ENCODE results near the gene SPAG16.

Gene SPAG16

DNA sequence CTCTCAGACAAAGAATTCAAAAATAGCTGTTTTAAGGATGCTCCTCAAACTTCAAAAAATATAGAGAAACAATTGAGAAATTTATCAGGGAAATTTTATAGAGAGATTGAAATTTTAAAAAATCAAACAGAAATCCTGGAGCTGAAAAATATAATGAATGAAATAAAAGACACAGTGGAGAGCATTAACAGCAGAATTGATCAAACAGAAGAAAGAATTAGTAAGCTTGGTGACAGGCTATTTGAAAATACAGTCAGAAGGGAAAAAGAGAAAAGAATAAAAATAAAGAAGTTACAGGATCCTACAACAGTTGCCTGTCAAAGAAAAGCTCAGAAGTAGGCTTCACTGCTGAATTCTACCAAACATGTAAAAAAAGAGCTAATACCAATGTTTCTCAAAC is 832.8 kb downstream of the SPAG16 start:
- Histone ChIP-seq H3K79me2 (ENCODE audit: insufficient read depth, low read length) (no peaks in the 10 kb centered on the region), H3K4me3 (ENCODE audit: low read length, poor library complexity, severe bottlenecking) (no peak overlapping the region), H3K36me3 (ENCODE audit: insufficient read depth, low read length) (no peaks in the 10 kb centered on the region), H3K9ac (ENCODE audit: low read depth, low read length, poor library complexity, severe bottlenecking) (no peak overlapping the region), H3F3A (ENCODE audit: low read depth) (no peaks in the 10 kb centered on the region), H3K4me1 (ENCODE audit: insufficient read depth, low read length, poor library complexity, severe bottlenecking) (no peaks in the 10 kb centered on the region), H3K27me3 (ENCODE audit: insufficient read depth, low read length, poor library complexity, severe bottlenecking) (no peaks in the 10 kb centered on the region), H4K20me1 (ENCODE audit: insufficient read depth, low read length, poor library complexity, severe bottlenecking) (no peaks in the 10 kb centered on the region), H3K9me3 (ENCODE audit: insufficient read depth, low read depth, low read length) (peaks cover 7% of the 10 kb centered on the region; the same call in 1 of the 2 replicates), H3K4me2 (ENCODE audit: low read depth, low read length, poor library complexity, severe bottlenecking) (no peak overlapping the region), H2AFZ (ENCODE audit: low read length) (no peak overlapping the region), H3K9me2 (replicated peaks; ENCODE audit: low read depth, low read length) (no peaks in the 10 kb centered on the region)
- TF ChIP-seq EZH2phosphoT487 (IDR thresholded peaks at IDR 0.05; ENCODE audit: borderline replicate concordance) (no peak), CTCF (conservative IDR thresholded peaks at IDR 0.05; ENCODE audit: low read length) (no peak)

- H3K4me2 ChIP-seq (ENCODE audit: low read depth, low read length, poor library complexity, severe bottlenecking) = no peak overlapping the region
Measured at GRCh38 chr2:214126135-214126534, 841.9 kb downstream of the SPAG16 start.

DNA sequence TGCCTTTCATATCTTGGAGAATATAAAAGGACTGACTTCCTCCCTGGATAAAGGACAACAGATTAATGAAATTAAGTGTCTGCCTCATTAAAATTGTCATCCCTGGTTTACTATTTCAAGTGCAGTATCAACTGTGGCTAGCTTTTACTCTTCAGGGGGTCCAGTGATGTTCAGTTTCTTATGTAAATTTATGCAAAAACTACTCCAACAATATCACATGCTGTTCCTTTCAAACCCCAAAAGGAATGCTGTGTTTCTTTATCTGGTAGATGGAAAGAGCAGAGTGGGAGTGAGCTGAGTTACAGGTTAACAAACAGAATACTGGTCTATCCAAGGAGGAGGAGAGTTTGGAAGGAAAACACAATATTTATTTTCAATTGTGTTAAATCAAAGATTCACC is 842.9 kb downstream of the SPAG16 start:
- TF ChIP-seq EZH2phosphoT487 (IDR thresholded peaks at IDR 0.05; ENCODE audit: borderline replicate concordance) (no peak), CTCF (conservative IDR thresholded peaks at IDR 0.05; ENCODE audit: low read length) (no peak)
- Histone ChIP-seq H3K4me3 (ENCODE audit: low read length, poor library complexity, severe bottlenecking) (no peak overlapping the region), H3K36me3 (ENCODE audit: insufficient read depth, low read length) (no peaks in the 10 kb centered on the region), H3K9me2 (replicated peaks; ENCODE audit: low read depth, low read length) (no peaks in the 10 kb centered on the region), H3K27me3 (ENCODE audit: insufficient read depth, low read length, poor library complexity, severe bottlenecking) (no peaks in the 10 kb centered on the region), H2AFZ (ENCODE audit: low read length) (no peak overlapping the region), H3K9me3 (ENCODE audit: insufficient read depth, low read depth, low read length) (no peaks in the 10 kb centered on the region), H3K79me2 (ENCODE audit: insufficient read depth, low read length) (no peaks in the 10 kb centered on the region), H3F3A (ENCODE audit: low read depth) (no peaks in the 10 kb centered on the region), H3K9ac (ENCODE audit: low read depth, low read length, poor library complexity, severe bottlenecking) (no peak overlapping the region), H3K4me1 (ENCODE audit: insufficient read depth, low read length, poor library complexity, severe bottlenecking) (no peaks in the 10 kb centered on the region), H3K4me2 (ENCODE audit: low read depth, low read length, poor library complexity, severe bottlenecking) (no peak overlapping the region), H4K20me1 (ENCODE audit: insufficient read depth, low read length, poor library complexity, severe bottlenecking) (no peaks in the 10 kb centered on the region)

More at GRCh38 chr2:214126135-214126534, 841.9 kb downstream of the SPAG16 start:
- H3K4me3 ChIP-seq (ENCODE audit: low read length, poor library complexity, severe bottlenecking) = no peak overlapping the region
- H3K27me3 ChIP-seq (ENCODE audit: insufficient read depth, low read length, poor library complexity, severe bottlenecking) = no peaks in the 10 kb centered on the region
- no peaks in the 10 kb centered on the region for H3F3A ChIP-seq (ENCODE audit: low read depth)
- TF ChIP-seq CTCF (conservative IDR thresholded peaks at IDR 0.05; ENCODE audit: low read length) (no peak), EZH2phosphoT487 (IDR thresholded peaks at IDR 0.05; ENCODE audit: borderline replicate concordance) (no peak)
- H3K9me3 ChIP-seq (ENCODE audit: insufficient read depth, low read depth, low read length) = no peaks in the 10 kb centered on the region
- no peaks in the 10 kb centered on the region for H3K36me3 ChIP-seq (ENCODE audit: insufficient read depth, low read length)
- no peak overlapping the region for H2AFZ ChIP-seq (ENCODE audit: low read length)
- no peak overlapping the region for H3K9ac ChIP-seq (ENCODE audit: low read depth, low read length, poor library complexity, severe bottlenecking)
- H3K9me2 ChIP-seq (replicated peaks; ENCODE audit: low read depth, low read length) = no peaks in the 10 kb centered on the region
- H4K20me1 ChIP-seq (ENCODE audit: insufficient read depth, low read length, poor library complexity, severe bottlenecking) = no peaks in the 10 kb centered on the region
- H3K79me2 ChIP-seq (ENCODE audit: insufficient read depth, low read length) = no peaks in the 10 kb centered on the region
- H3K4me1 ChIP-seq (ENCODE audit: insufficient read depth, low read length, poor library complexity, severe bottlenecking) = no peaks in the 10 kb centered on the region
